ENCODE measurements around the gene KLHL22.

- TF ChIP-seq CTCF (conservative IDR thresholded peaks at IDR 0.05; ENCODE audit: low read length) (no peak), EZH2phosphoT487 (IDR thresholded peaks at IDR 0.05; ENCODE audit: borderline replicate concordance) (no peak)
Measured at GRCh38 chr22:20533879-20534265, 38.3 kb upstream of the KLHL22 start.

Measured in Loucy (cell line).